GM18507 (cell line): ENCODE data around the gene HECTD1.
"Not testable (repeated sequence)": the region's sequence is repeated elsewhere in the genome, so short reads cannot be mapped to it uniquely, and the experiment has no call there.

Experiments
- DNase-seq: peaks from one replicate; pipeline ENCODE4 v3.0.0; 2011; ENCODE audit warnings: low read depth; ENCODE audit not compliant: insufficient read length; ENCODE audit errors: extremely low spot score
- FAIRE-seq: peaks from 2 replicates; lab custom pipeline; 2011; peaks lifted over from hg19 to GRCh38; lab: Jason Lieb, UNC

Gene HECTD1

DNA sequence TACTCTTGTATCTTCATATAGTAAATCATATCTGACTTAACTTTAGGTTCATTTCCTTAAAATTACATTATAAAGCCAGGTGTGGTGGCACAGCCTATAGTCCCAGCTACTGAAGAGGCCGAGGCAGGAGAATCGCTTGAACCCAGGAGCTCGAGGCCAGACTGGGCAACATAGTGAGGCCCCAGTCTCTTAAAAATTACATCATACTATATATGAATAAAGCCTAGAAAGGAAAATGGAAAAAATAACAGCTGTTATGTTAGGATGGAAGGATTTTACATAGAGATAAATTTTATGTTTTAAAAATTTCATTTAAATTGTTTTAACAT, 4.2 kb downstream of the HECTD1 start:
- DNase-seq (no peak), FAIRE-seq (no peak)

- FAIRE-seq, result no peak
These were observed 6.5 kb downstream of the HECTD1 start for GRCh38 chr14:31201111-31201510.

DNA sequence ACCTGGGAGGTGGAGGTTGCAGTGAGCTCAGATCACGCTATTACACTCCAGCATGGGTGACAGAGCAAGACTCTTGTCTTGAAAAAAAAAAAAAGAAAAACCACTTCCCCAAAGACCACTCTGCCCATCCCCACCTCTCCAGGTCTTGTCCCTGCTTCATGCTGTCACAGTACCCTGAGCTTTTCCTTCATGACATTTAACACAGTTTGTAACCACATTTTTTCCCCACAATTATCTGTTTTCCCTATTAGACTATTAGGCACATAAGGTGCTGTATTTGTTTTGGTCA, 6.9 kb downstream of the HECTD1 start:
- no peak for FAIRE-seq
- no peak for DNase-seq

More at GRCh38 chr14:31201111-31201510, 6.5 kb downstream of the HECTD1 start:
- DNase-seq, result no peak

DNA sequence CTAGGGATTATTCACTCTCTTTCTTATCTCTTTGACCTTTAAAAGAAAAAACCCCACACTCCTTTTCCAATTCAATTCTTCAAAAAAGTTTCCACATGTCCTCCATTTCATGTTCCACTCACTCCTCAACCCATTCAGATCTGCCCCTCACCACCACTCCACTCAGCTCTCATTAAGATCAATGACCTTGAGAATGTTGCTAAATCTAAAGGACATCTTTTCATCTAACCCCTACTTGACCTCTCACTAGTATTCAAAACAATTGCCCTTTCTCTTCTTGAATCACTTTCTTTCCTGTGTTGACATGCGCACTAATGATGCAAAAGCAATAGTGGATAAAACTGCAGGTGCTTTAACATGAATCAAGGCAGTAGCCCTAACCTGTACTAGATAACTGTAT, 9.9 kb downstream of the HECTD1 start:
- FAIRE-seq, result no peak
- DNase-seq, result no peak

- DNase-seq, result no peak
- FAIRE-seq, result no peak
These were observed 10.6 kb downstream of the HECTD1 start for GRCh38 chr14:31196839-31197492.

DNA sequence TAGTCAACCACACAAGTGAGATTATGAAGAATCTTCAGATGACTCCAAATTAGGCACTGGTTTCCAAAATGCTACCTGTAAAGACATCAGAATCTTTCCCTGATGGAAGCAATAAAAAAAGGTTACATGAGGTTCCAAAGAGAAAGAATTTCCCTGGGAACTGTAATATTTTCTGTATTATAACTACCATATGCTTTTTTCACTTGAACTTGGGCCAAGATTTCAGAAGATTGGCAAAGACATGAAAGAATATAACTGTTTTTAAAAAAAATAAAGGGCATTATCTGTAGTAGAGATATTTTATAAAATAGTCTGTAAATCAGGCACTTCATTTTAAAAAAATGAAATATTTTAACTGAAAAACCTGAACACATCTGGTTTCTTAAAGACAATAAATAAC, 12.9 kb downstream of the HECTD1 start:
- no peak for DNase-seq
- FAIRE-seq, result no peak

DNA sequence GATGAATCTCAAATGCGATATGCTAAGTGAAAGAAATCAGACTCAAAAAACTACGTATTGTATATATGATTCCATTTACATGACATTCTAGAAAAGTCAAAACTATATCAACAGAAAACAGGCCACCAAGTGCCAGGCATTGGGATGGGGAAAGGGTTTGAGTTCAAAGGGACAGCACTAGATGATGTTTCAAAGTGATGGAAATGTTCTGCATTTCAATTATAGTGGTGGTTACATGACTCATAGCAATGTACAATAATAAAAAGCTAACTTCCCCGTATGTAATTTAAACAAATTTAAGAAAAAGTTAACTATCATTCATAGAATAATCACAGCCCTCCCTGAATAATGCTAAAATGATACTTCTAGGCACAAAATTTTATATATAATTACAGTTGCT, 13.5 kb downstream of the HECTD1 start:
- DNase-seq (no peak), FAIRE-seq (no peak)

GRCh38 chr14:31192544-31192943, 15.0 kb downstream of the HECTD1 start:
- FAIRE-seq, DNase-seq: not testable (repeated sequence)

DNA sequence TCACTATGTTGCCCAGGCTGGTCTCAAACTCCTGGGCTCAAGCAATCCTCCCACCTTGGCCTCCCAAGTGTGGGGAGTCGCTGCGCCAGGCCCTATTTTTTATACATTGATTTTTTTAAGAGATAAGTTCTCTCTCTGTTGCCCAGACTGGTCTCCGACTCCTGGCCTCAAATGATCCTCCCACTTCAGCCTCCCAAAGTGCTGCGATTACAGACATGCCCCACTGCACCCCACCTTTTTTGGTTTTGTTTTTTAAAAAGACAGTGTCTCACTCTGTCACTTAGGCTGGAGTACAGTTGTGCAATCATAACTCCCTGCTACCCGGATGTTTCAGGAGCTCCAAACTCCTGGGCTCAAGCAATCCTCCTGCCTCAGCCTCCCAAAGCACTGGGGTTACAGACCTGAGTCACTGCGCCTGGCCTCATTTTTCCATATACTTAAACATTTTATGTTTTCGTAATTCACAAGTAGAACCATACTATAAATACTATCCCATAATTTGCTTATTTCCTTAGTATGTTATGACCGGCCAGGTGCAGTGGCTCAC, 16.8 kb downstream of the HECTD1 start:
- DNase-seq (no peak), FAIRE-seq (no peak)

DNA sequence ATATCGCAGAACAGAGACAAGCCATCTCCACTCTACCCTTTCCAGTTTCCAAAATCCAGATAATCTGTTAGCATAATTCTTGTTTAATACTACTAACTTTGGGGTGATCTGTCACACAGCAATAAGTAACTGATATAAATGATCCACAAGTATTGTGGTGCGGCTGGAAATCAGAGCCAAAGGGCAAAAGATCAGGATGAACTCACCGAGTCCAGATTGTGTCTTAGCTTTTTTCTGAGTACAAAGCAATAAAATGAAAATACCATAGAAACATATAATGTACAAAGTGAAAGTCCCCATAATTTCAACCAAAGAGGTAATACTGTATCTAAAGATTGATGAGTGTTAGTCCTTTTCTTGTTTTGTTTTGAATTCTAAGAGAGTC, 17.4 kb downstream of the HECTD1 start:
- FAIRE-seq (no peak), DNase-seq (no peak)

GRCh38 chr14:31189346-31190218, 18.0 kb downstream of the HECTD1 start:
- FAIRE-seq (no peak), DNase-seq (no peak)

DNA sequence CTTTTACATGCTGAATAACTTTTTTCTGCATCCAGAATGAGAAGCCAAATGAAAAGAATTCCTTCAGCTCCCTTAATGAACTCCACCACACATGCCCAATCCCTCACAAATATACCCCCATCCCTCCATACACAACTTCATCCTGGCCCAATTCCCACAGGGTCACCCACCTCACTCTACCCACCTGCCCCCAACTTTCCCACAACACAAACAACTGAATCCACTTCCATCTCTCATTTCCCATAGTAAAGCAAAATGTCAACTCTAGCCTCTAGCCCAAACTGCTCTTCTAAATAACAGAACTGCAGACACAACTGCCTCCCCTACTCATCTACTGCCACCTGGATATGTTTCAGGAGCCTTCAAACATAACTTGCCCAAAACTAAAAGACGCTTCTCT, 18.8 kb downstream of the HECTD1 start:
- FAIRE-seq (no peak), DNase-seq (no peak)

DNA sequence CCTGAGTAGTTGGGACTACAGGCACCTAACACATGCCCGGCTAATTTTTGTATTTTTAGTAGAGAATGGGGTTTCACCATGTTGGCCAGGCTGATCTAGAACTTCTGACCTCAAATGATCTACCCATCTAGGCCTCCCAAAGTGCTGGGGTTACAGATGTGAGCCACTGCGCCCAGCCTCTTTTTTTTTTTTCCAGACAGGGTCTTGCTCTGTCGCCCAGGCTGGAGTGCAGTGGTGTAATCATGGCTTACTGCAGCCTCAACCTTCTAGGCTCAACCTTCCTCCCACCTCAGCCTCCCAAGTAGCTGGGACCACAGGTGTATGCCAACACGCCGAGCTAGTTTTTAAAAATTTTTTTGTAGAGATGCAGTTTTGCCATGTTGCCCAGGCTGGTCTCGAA, 25.6 kb downstream of the HECTD1 start:
- not testable (repeated sequence) for FAIRE-seq, DNase-seq

DNA sequence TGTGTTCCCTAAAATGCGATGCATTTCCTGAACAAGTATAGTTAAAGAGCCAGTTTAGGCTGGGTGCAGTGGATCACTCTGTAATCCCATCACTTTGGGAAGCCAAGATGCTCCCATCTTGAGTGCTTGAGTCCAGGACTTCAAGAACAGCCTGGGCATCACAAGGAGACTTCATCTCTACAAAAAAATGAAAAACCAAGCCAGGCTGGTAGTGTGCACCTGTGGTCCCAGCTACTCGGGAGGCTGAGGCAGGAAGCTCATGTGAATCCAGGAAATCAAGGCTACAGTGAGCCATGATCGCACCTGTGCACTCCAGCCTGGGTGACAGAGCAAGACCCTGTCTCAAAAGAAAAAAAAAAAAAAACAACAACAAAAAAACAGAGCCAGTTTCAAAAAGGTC, 26.3 kb downstream of the HECTD1 start:
- FAIRE-seq, result no peak
- no peak for DNase-seq

DNA sequence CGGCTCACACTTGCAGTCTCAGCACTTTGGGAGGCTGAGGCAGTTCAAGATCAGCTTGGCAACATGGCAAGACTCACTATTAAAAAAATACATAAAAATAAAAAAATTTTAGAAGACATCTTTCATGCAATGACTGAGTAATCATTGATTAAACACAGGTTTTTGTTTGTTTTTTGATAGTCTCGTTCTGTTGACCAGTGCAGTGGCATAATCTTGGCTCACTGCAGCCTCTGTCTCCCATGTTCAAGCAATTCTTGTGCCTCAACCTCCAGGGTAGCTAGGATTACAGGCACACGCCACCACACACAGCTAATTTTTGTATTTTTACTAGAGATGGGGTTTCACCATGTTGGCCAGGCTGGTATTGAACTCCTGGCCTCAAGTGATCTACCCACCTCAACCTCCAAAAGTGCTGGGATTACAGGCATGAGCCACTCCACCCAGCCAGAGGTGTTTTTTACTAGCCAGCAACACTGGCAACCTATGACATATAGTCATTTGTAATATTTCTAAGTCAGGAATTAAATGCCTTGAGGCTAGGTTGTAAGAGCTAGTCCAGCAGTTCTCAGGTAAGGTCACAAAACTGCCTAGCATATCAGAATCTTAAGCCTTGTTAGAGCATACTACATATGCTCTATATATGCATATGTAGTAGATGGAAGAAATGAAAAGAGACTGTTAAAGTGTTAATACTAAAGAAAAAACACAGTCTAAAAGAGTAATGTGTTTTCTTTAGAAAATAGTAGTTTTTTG, 27.1 kb downstream of the HECTD1 start:
- FAIRE-seq (no peak), DNase-seq (no peak)

DNA sequence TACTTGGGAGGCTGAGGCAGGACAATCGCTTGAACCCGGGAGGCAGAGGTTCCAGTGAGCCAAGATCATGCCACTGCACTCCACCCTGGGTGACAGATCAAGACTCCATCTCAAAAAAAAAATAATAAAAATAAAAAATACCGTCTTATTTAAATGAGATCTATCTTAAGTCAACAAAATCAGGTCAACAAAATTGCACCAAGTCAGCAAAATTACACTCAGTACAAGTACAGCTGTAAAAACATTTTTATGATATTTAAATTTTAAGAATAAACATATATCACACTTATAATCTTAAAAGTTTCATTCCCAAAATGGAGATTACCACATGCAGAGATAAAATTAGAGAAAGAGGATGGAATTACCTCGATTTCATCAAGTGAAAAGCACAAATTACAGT, 33.2 kb downstream of the HECTD1 start:
- no peak for FAIRE-seq
- DNase-seq, result no peak

DNA sequence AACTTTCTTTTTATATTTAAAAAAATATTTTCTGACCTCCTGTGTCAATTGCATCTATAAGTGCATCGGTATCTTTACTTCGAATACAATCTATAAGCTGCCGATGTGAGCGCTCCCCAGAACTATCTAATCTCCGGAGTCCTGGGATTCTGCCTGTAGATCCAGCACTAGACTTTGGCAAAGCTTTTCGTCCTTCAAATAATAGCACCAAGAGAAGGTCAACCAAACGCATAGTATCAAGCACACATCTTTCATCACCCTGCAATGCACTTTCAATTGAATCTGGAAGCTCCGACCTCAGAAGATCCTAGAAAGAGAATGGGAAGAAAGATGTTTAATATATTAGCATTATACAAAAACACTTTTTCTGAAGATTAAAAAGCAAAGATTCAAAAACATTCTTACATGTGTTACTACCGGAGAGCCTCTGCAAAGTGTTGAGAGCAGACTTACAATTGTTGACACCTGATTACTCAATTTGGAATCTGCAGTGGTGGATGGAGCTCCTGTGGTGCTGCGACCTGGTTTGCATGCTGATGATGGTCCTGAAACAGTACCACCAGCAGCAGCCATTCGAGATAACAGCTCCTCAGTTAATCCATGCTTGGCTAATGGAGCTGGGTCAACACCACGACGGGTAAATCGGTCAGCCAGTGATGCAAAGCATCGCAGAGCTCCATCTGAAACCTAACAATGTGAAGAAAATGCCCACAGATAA, 34.3 kb downstream of the HECTD1 start:
- no peak for DNase-seq
- FAIRE-seq, result no peak

DNA sequence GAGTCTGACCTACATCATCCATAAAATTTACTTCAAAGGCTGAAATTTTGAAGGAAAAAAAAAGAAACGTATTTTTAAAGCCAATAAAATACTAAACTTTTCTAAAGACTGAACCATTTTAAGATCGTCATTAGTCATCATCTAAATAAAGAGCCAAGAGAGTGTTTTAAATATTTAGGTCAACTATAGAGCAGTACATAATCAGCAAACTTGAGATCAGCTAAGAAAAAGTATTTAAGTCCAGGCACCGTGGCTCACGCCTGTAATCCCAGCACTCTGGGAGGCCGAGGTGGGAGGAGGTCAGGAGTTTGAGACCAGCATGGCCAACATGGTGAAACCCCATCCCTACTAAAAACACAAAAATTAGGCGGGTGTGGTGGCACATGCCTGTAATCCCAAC, 35.5 kb downstream of the HECTD1 start:
- DNase-seq, result no peak
- FAIRE-seq, result no peak

- FAIRE-seq (no peak), DNase-seq (no peak)
These were observed 37.2 kb downstream of the HECTD1 start for GRCh38 chr14:31170411-31170810.

DNA sequence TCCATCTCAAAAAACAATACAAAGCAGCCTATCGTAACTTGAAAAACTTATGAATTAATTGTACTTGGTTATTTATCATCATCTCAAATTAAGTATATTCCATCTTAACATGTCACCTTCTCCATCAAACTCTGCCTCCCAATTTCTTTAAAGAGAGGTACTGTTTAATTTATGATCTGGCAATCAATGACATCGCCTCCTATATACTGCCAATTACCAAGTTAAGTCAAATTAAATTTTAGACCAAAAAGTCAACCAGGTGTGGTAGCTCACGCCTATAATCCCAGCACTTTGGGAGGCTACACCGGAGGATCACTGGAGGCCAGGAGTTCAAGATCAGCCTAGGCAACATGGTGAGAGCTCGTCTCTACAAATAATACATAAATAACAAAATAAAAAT, 37.7 kb downstream of the HECTD1 start:
- peak; percentile 33 for FAIRE-seq
- no peak for DNase-seq
